Fibroblast of peridontal ligament (primary cell): ENCODE data around the gene RIMBP2.

Experiments
- DNase-seq: peaks from one replicate; pipeline ENCODE4 v3.0.0-alpha.2; 2010; ENCODE audit errors: extremely low read depth

The RIMBP2 gene

DNA sequence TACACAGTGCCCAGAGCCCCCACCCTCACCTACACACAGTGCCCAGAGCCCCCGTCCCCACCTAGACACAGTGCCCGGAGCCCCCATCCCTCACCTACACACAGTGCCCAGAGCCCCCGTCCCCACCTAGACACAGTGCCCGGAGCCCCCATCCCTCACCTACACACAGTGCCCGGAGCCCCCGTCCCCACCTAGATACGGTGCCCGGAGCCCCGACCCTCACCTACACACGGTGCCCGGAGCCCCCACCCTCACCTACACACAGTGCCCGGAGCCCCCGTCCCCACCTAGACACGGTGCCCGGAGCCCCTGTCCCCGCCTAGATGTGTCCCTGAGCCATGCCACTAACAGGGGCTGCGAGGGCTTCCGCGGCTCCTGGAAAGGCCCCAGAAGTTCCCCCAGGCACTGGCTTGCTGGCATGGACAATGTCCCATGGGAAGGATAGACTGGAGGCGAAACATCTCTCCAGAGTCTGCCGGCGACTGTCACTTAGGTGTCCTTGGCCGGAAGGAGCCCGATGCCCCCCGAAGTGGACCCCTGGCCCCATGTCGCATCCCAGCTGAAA, 232.4 kb downstream of the RIMBP2 start:
- no peak for DNase-seq

GRCh38 chr12:130482448-130482847, 233.7 kb downstream of the RIMBP2 start:
- DNase-seq, result no peak

GRCh38 chr12:130481392-130481879, 234.7 kb downstream of the RIMBP2 start:
- no peak for DNase-seq

- DNase-seq, result no peak
Observed at GRCh38 chr12:130480887-130481286, 235.2 kb downstream of the RIMBP2 start.

- DNase-seq, result no peak
Observed at GRCh38 chr12:130480231-130480630, 235.9 kb downstream of the RIMBP2 start.

DNA sequence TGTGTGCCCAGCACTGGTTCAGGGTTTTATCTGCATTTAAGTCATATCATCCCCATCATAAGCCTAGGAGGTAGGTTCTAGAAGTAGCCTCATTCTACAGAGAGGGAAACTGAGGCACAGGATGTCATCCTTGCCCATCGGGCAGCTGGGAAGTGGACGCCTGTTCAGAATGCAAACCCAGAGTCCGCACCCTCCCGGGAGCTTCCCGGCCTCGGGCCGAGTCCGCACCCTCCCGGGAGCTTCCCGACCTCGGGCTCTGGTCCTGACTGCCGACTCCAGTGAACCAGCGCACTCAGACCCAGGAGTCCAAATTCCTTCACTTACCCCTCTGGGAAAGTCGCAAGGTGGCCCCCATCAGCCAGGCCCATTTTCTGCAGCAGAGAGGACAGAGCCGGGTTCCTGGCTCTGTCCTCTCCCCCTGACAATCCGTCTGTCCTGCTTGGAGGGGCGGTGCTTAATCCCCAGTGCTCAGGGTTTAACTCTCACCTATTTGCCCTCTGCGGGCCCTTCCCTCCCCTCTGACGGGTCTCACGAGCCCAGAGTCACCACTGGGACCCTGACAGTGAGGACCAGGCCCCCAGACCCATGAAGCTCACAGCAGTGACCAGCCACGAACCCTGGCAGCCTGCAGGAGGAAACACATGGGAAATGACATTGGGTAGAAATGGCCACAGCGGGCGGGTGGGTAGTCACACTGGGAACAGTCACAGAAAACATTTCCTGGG, 236.5 kb downstream of the RIMBP2 start:
- DNase-seq, result no peak

DNA sequence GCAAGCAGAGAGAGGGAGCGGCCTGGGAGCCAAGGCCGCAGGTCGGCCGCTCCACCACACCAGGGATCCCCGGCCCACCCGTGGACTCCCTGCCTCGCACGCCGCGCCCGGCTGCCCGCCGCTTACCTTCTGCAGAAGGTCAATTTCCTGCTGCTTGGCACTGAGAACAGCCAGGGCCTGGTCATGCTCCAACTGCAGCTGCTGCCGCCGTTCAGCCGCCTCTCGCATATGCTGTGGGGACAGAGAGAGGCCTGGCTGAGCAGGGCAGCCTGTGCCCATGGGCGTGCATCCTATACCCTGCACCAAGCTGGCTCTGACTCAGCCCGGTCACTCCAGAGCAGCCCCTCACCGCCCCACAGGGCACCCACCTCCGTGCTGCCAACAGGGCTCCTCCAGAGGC, 237.3 kb downstream of the RIMBP2 start:
- DNase-seq, result no peak

DNA sequence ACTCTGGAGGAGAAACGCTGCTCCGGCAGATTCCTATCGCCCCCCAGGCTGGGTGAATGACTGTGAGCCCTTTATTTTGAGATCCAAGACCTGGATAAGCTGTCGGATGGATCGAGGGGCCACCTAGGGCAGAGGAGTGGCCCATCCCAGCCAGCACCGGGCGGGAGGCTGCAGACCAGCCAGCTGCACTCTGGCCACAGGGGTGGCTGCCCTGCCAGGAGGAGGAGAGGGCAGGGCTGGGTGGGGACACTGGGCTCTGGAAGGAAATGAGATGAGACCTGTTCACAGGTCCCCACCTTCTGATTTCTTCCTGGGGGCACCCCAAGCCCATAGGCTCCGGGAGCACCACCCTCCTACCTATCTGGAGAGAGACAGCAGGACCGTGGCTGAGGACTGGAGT, 238.4 kb downstream of the RIMBP2 start:
- DNase-seq, result no peak

- no peak for DNase-seq
Observed at GRCh38 chr12:130477266-130477665, 238.8 kb downstream of the RIMBP2 start.

DNA sequence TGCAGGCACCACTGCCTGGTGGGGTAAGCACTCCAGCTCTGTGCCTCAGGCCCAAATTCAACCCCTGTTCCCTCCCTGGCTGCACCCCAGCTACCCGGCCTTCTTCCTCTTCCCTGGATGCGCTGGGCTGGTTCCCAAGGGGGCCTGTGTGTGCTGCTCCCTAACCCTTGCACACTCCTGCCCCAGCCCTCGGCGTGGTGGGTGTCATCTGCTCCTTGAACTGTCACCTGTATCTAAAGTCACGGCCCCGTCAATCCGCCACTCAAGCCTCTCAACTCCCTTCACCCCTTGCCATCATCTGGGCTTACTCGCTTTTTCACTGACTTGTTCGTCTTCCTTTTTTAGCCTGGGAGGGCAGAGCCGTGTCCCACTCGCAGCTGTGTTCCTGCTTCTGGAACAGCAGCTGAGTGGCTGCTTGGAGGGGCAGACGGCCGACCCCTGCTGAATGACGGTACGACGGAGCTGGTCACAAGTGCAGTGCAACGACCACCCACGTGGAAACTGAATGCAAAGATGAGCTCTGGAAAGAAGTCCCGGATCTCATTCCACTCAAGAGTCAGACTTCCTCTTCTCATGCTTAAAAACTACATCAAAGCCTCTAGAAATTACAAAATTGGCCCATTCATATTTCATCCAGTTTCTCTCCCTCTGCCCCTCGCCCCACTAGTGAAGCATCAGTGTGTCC, 239.5 kb downstream of the RIMBP2 start:
- no peak for DNase-seq

- no peak for DNase-seq
Observed at GRCh38 chr12:130474599-130475269, 241.4 kb downstream of the RIMBP2 start.

- DNase-seq, result no peak
Observed at GRCh38 chr12:130473266-130473665, 242.8 kb downstream of the RIMBP2 start.

DNA sequence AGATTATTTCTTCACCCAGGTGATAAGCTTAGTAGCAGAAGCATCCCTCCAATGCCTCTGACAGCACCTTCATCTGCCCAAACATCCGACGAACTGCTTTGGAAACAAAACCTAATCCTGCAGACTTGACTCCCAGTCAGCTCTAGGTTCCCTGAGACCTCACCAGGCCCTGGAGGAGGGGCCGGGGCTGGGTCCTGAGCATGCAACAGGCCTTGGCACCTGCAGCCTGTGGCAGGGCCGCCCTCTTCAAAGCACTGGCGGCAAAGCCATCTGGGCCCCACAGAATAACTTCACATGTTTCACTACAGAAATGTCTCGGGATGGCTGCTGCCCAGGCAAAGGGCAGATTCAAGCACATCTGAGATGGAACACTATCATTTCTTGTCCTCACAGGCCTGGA, 245.1 kb downstream of the RIMBP2 start:
- DNase-seq, result no peak

DNA sequence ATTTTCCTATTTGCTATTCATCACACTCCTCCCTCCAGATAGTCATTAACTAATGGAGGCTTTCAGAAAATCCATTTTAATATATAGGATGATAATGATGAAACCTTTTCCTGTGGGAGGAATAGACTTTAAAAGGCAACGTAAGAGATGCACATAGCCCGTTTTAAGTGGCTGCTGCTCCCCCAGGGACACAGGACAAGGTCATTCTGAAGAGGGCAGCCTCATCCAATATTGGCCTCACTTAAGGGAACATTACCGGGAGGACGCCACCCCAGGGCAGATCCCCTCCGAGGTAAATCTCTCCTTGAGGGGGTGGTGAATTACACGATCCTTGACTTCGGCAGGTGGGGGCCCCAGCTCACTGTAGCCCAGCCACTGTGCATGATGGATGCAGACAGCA, 246.5 kb downstream of the RIMBP2 start:
- no peak for DNase-seq

DNA sequence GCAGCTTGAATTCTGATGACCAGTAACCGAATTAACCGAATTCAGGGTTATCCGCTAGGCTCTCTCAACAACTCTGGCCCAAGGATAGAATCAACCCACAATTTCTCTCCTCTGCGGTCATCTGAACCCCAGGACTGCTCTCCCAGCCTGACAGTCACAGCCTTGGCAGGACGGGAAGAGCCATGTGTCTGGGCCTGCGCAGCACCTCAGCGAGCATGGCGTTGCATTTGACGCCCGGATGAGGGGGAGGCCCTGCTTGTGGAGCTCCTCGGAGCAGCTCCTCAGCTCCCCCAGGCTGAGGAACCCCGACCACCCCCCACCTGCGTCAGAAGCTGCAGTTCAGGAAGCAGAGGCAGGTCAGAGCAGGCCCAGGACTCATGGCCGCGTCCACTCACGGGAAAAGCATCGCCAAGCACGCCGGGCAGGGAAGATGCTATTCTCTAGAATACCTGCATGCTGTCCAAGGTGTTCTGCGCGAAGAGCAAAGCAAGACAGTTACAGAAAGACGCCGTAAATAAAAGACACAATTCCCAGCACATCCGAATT, 247.3 kb downstream of the RIMBP2 start:
- DNase-seq, result no peak

GRCh38 chr12:130468186-130468585, 247.9 kb downstream of the RIMBP2 start:
- no peak for DNase-seq

- no peak for DNase-seq
Observed at GRCh38 chr12:130465626-130466025, 250.5 kb downstream of the RIMBP2 start.

DNA sequence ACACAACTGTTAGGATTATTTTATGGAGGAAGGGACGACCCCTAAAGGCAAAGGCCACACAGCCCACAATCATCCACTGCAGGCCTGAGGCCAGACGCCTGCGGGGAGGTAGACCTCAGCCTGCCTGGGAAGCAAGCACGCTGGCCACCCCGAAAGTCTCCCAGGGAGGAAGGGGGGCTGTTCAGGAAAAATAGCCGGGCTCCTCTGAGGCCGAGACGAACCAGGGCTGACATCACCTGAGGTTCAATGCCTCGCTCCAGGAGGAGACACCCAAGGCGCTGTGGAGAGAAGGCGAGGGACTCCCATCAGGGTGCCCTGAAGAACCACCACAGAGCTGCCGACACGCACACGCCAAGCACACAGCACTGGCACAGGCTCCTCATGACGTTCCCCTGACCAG, 251.1 kb downstream of the RIMBP2 start:
- no peak for DNase-seq

DNA sequence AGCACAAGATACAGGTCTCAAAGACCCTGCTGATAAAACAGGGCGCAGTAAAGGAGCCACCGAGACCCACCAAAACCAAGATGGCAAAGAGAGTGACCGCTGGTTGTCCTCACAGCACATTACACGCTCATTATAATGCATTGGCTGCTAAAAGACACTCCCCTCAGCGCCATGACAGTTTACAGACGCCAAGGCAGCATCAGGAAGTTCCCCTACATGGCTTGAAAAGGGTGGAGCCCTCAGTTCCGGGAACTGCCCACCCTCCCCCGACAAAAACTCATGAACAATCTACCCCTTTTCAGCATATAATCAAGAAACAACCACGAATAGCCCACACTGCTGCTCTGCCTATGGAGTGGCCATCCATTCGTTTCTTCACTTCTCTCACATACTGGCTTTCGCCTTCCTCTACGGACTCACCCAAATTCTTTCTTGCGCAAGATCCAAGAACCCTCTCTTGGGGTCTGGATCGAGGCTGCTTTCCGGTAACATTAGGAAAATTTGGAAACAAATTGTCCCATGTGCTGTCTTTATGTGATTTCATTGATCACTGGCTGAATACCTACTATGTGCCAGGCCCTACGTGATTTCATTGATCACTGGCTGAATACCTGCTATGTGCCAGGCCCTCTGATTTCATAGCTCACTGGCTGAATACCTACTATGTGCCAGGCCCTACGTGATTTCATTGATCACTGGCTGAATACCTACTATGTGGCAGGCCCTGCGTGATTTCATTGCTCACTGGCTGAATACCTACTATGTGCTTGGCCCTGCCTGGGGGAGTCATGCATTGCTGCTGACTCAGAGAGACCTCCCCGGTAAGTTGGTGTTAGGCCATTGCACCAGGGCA, 252.1 kb downstream of the RIMBP2 start:
- no peak for DNase-seq

DNA sequence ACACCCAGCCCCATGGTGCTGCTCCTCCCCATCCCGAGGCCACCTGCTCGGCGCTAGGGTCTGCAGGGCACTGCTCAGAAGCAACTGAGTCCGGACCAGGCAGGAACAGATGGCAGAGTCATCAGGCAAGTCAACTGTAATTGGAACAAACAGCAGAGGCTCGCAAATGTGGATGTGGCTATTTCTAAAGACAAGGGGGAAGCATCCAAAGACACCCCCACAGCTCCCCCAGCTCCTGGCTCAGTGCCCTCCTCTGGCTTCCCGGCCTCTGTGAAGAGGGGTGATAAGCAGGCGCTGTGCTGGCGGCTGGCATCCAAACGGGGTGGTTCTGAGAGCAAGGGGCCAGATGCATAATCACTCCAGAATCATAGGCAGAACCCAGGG, 252.8 kb downstream of the RIMBP2 start:
- no peak for DNase-seq

- DNase-seq, result no peak
Observed at GRCh38 chr12:130462558-130463274, 253.4 kb downstream of the RIMBP2 start.
